A549 (cell line): ENCODE results near the gene TOE1. TPM values are rescaled to one million over a fixed set of nuclear protein-coding genes. Genes with fewer than 3 reads are reported as not detected.
"Not testable (repeated sequence)": the region's sequence is repeated elsewhere in the genome, so short reads cannot be mapped to it uniquely, and the experiment has no call there.

Source experiments
- ATAC-seq, 2 experiments: fragments of 200-7000 bp in 1 of 2; fragments of >200 bp in 1 of 2; cut with Nextera tagmentation in 1 of 2; cut with Tn5 transposase in 1 of 2; 3 replicates each; pipeline versions ENCODE4 v1.8.0 to v1.9.1; 2018 to 2020; ENCODE audit warnings: mild to moderate bottlenecking in 1 of 2, moderate library complexity in 1 of 2
- CTCF ChIA-PET: fragments of 300-600 bp; sonication (Branson Sonifier 250); formaldehyde crosslinking; extraction: SDS; loops from one replicate; lab custom pipeline; 2021; ENCODE audit warnings: antibody characterized with exemption, inconsistent platforms; lab: Yijun Ruan, JAX
- POLR2A ChIA-PET: fragments of 350-600 bp; formaldehyde crosslinking; extraction: SDS; loops from one replicate; lab custom pipeline; 2021; ENCODE audit warnings: antibody characterized with exemption, inconsistent platforms; lab: Yijun Ruan, JAX
- DNase-seq, 2 experiments: peaks; one replicate each; pipeline versions ENCODE4 v3.0.0 to v3.0.0-alpha.2; 2011 to 2016; ENCODE audit warnings: low read depth in 1 of 2, low spot score in 1 of 2
- FAIRE-seq: peaks from 2 replicates; lab custom pipeline; 2011; peaks lifted over from hg19 to GRCh38; lab: Jason Lieb, UNC
- H3K27ac ChIP-seq, 2 experiments: fragments of >200 bp; sonication (Bioruptor Twin); formaldehyde crosslinking; 3 replicates each; pipeline ENCODE4 v1.5.1; 2016 to 2017
- H3K4me1 ChIP-seq: fragments of >200 bp; sonication (Bioruptor Twin); formaldehyde crosslinking; 3 replicates; pipeline ENCODE4 v1.6.1; 2016
- H3K4me2 ChIP-seq: fragments of >200 bp; sonication (Bioruptor Twin); formaldehyde crosslinking; 3 replicates; pipeline ENCODE4 v1.6.1; 2016
- H3K4me3 ChIP-seq: fragments of >200 bp; sonication (Bioruptor Twin); formaldehyde crosslinking; 3 replicates; pipeline ENCODE4 v1.5.1; 2016
- H3K9me3 ChIP-seq: fragments of >200 bp; sonication (Bioruptor Twin); formaldehyde crosslinking; 3 replicates; pipeline ENCODE4 v1.6.1; 2016
- HOXA7 ChIP-seq: fragments of 250-450 bp; sonication (Bioruptor Pico); IDR thresholded peaks from 2 replicates; pipeline ENCODE4 v1.5.0; 2020; ENCODE audit warnings: mild to moderate bottlenecking, moderate library complexity
- PHF8 ChIP-seq: fragments of 200-600 bp; sonication (generic); IDR thresholded peaks from 2 replicates; pipeline ENCODE4 v1.6.1; 2016; ENCODE audit warnings: low read depth, mild to moderate bottlenecking, antibody characterized with exemption, moderate library complexity, borderline replicate concordance
- RFX5 ChIP-seq: fragments of 450-650 bp; IDR thresholded peaks from 2 replicates; pipeline ENCODE4 v1.7.1; 2014; ENCODE audit warnings: antibody characterized with exemption, mild to moderate bottlenecking, moderate library complexity
- TFCP2L1 ChIP-seq: fragments of 250-450 bp; sonication (Bioruptor Pico); IDR thresholded peaks from 2 replicates; pipeline ENCODE4 v1.5.0; 2021; ENCODE audit warnings: mild to moderate bottlenecking
- WGBS: methylation state at CpG from one replicate; pipeline ENCODE4 v1.1.6; 2017; ENCODE audit errors: missing lambda C conversion rate; 5-methylcytosine and 5-hydroxymethylcytosine counted together
- polyA plus RNA-seq, 4 experiments: library from polyadenylated mRNA; depleted of rRNA in 3 of 4; stranded (reverse); fragments of >200 nt; fragmentation: RNase III in 1 of 4; extraction: RNeasy Plus Mini Kit Qiagen cat#74134 plus additional on column Dnase treatment in 1 of 4; gene quantifications; 2 replicates in 3 of 4; 3 replicates in 1 of 4; pipeline ENCODE4 v1.2.3, GENCODE V29; 2011 to 2017
- TF ChIP-seq, protein P1 (sequence below): IDR thresholded peaks from 2 replicates; pipeline ENCODE4 v1.6.1; 2012
- TF ChIP-seq, protein P2 (sequence below): fragments of 250-450 bp; sonication (Bioruptor Pico); IDR thresholded peaks from 2 replicates; pipeline ENCODE4 v1.5.0; 2021; ENCODE audit warnings: mild to moderate bottlenecking, moderate library complexity, borderline replicate concordance
- TF ChIP-seq, protein P3 (sequence below): IDR thresholded peaks from 2 replicates; pipeline ENCODE4 v1.6.1; 2012

The TOE1 gene
- polyA plus RNA-seq, 2 of the 4 experiments (the other 2 are of a cell fraction), result 13.3 to 13.7 TPM

DNA sequence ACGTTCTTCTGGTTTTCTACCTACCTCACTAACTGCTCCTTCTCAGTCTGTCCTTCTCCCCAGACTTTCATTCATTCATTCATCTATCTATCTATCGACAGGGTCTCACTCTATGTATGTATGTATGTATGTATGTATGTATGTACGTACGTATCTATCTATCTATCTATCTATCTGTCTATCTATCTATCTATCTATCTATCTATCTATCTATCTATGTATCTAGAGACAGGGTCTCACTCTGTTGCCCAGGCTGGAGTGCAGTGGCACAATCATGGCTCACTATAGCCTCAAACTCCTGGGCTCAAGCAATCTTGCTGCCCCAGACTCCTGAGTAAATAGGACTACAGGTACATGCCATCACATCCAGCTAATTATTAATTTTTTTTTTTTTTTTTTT lies 44.2 kb downstream of the TOE1 start:
- CTCF ChIA-PET, result interaction anchor here (0.6 kb wide), 1 partner anchor 511 kb away, joined by 3 read pairs; no protein-coding TSS in a partner anchor
- H3K27ac ChIP-seq, H3K4me3 ChIP-seq, H3K4me1 ChIP-seq, ATAC-seq, FAIRE-seq, H3K4me2 ChIP-seq, POLR2A ChIA-PET, H3K9me3 ChIP-seq, DNase-seq: not testable (repeated sequence)
- WGBS, result 77% methylated on average over 4 of the region's 4 CpGs

DNA sequence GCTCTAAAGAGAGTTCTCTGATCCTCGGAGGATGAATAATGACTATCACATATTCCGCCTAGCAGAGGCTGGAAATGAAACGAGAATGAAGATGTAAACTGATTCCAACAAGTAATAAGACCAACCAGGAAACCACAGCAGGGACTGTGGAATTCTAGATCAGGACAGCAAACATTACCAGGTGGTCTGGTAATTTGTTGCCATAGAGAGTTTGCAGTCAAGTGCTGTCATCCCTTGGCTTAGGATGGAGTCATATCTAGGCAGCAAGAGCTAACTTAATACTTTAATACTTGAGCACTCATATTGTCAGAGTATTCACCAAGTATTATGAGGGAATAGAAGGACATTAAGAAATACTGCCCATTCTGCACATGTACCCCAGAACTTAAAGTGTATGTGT lies 45.3 kb downstream of the TOE1 start:
- ChIA-PET POLR2A (no interaction called here), CTCF (no interaction called here)
- DNase-seq (no peak), ATAC-seq (no peak), FAIRE-seq (no peak)
- H3K4me2 ChIP-seq, result no peak overlapping the region
- no peak overlapping the region for H3K27ac ChIP-seq
- H3K4me1 ChIP-seq, result no peaks in the 10 kb centered on the region
- WGBS, result 57% methylated on average over 3 of the region's 3 CpGs
- TF ChIP-seq, protein P1, sequence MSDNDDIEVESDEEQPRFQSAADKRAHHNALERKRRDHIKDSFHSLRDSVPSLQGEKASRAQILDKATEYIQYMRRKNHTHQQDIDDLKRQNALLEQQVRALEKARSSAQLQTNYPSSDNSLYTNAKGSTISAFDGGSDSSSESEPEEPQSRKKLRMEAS, result no peak
- TF ChIP-seq RFX5 (no peak), PHF8 (no peak)
- no peaks in the 10 kb centered on the region for H3K9me3 ChIP-seq
- H3K4me3 ChIP-seq, result no peak overlapping the region

DNA sequence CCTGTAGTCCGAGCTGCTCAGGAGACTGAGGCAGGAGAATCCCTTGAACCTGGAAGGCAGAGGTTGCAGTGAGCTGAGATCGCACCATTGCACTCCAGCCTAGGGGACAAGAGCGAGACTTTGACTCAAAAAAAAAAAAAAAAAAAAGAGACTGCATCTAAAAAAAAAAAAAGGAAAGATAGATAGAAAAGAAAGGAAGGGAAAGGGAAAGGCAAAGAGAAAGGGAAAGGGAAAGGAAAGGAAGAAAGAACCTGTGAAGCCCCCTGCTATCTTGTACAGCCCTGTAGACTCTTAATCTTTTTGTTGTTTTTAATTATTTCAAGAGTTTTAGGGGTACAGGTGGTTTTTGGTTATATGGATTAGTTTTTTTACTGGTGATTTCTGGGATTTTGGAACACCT lies 46.2 kb downstream of the TOE1 start:
- Histone ChIP-seq H3K27ac (no peak overlapping the region), H3K4me3 (no peak overlapping the region), H3K4me1 (no peaks in the 10 kb centered on the region), H3K4me2 (no peak overlapping the region), H3K9me3 (no peaks in the 10 kb centered on the region)
- ChIA-PET POLR2A (no interaction called here), CTCF (no interaction called here)
- no peak for TF ChIP-seq TFCP2L1 (CRISPR knock-in tag)
- no peak for TF ChIP-seq RFX5
- TF ChIP-seq, protein P2, sequence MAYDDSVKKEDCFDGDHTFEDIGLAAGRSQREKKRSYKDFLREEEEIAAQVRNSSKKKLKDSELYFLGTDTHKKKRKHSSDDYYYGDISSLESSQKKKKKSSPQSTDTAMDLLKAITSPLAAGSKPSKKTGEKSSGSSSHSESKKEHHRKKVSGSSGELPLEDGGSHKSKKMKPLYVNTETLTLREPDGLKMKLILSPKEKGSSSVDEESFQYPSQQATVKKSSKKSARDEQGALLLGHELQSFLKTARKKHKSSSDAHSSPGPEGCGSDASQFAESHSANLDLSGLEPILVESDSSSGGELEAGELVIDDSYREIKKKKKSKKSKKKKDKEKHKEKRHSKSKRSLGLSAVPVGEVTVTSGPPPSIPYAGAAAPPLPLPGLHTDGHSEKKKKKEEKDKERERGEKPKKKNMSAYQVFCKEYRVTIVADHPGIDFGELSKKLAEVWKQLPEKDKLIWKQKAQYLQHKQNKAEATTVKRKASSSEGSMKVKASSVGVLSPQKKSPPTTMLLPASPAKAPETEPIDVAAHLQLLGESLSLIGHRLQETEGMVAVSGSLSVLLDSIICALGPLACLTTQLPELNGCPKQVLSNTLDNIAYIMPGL (CRISPR knock-in tag), result no peak
- TF ChIP-seq, protein P3, sequence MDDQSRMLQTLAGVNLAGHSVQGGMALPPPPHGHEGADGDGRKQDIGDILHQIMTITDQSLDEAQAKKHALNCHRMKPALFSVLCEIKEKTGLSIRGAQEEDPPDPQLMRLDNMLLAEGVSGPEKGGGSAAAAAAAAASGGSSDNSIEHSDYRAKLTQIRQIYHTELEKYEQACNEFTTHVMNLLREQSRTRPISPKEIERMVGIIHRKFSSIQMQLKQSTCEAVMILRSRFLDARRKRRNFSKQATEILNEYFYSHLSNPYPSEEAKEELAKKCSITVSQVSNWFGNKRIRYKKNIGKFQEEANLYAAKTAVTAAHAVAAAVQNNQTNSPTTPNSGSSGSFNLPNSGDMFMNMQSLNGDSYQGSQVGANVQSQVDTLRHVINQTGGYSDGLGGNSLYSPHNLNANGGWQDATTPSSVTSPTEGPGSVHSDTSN, result no peak
- no peak for TF ChIP-seq HOXA7 (CRISPR knock-in tag)
- no peak for TF ChIP-seq PHF8
- DNase-seq (no peak), ATAC-seq (no peak), FAIRE-seq (no peak)
- 49% methylated on average over 3 of the region's 3 CpGs for WGBS

Other genes starting within 250 kb of the TOE1 start
- gene ZSWIM5, start 133.6 kb upstream of the TOE1 start, polyA plus RNA-seq (2011; rRNA removed), result 1.3 and 2.0 TPM in 2 replicates
- gene ZSWIM5, start 133.6 kb upstream of the TOE1 start, polyA plus RNA-seq (2017; fragmentation: RNase III; extraction: RNeasy Plus Mini Kit Qiagen cat#74134 plus additional on column Dnase treatment), result 0.39 to 0.52 TPM (median 0.49 TPM) in 3 replicates
- 0.80 and 0.91 TPM in 2 replicates for gene HPDL, start 13.3 kb upstream of the TOE1 start, polyA plus RNA-seq (2011; rRNA removed)
- 2.8 to 3.8 TPM (median 2.8 TPM) in 3 replicates for gene HPDL, start 13.3 kb upstream of the TOE1 start, polyA plus RNA-seq (2017; fragmentation: RNase III; extraction: RNeasy Plus Mini Kit Qiagen cat#74134 plus additional on column Dnase treatment)
- 9.0 and 9.4 TPM in 2 replicates for gene MUTYH, start 270 bp downstream of the TOE1 start, polyA plus RNA-seq (2011; rRNA removed)
- 12.4 to 15.2 TPM (median 12.6 TPM) in 3 replicates for gene MUTYH, start 270 bp downstream of the TOE1 start, polyA plus RNA-seq (2017; fragmentation: RNase III; extraction: RNeasy Plus Mini Kit Qiagen cat#74134 plus additional on column Dnase treatment)
- 0.48 and 0.58 TPM in 2 replicates for gene TESK2, start 151.0 kb downstream of the TOE1 start, polyA plus RNA-seq (2011; rRNA removed)
- 0.22 to 0.28 TPM (median 0.26 TPM) in 3 replicates for gene TESK2, start 151.0 kb downstream of the TOE1 start, polyA plus RNA-seq (2017; fragmentation: RNase III; extraction: RNeasy Plus Mini Kit Qiagen cat#74134 plus additional on column Dnase treatment)
- 4.0 and 5.3 TPM in 2 replicates for gene CCDC163, start 159.9 kb downstream of the TOE1 start, polyA plus RNA-seq (2011; rRNA removed)
- 1.8 to 2.6 TPM (median 2.4 TPM) in 3 replicates for gene CCDC163, start 159.9 kb downstream of the TOE1 start, polyA plus RNA-seq (2017; fragmentation: RNase III; extraction: RNeasy Plus Mini Kit Qiagen cat#74134 plus additional on column Dnase treatment)
- gene MMACHC, start 160.1 kb downstream of the TOE1 start, polyA plus RNA-seq (2011; rRNA removed), result 2.3 and 2.7 TPM in 2 replicates
- gene MMACHC, start 160.1 kb downstream of the TOE1 start, polyA plus RNA-seq (2017; fragmentation: RNase III; extraction: RNeasy Plus Mini Kit Qiagen cat#74134 plus additional on column Dnase treatment), result 3.0 to 4.0 TPM (median 3.6 TPM) in 3 replicates
- 2,329 and 2,391 TPM in 2 replicates for gene PRDX1, start 181.7 kb downstream of the TOE1 start, polyA plus RNA-seq (2011; rRNA removed)
- gene PRDX1, start 181.7 kb downstream of the TOE1 start, polyA plus RNA-seq (2017; fragmentation: RNase III; extraction: RNeasy Plus Mini Kit Qiagen cat#74134 plus additional on column Dnase treatment), result 2,513 to 2,709 TPM (median 2,555 TPM) in 3 replicates
- 110 and 139 TPM in 2 replicates for gene AKR1A1, start 210.7 kb downstream of the TOE1 start, polyA plus RNA-seq (2011; rRNA removed)
- 77.3 to 92.8 TPM (median 89.0 TPM) in 3 replicates for gene AKR1A1, start 210.7 kb downstream of the TOE1 start, polyA plus RNA-seq (2017; fragmentation: RNase III; extraction: RNeasy Plus Mini Kit Qiagen cat#74134 plus additional on column Dnase treatment)
- gene NASP, start 243.9 kb downstream of the TOE1 start, polyA plus RNA-seq (2011; rRNA removed), result 101 and 139 TPM in 2 replicates
- gene NASP, start 243.9 kb downstream of the TOE1 start, polyA plus RNA-seq (2017; fragmentation: RNase III; extraction: RNeasy Plus Mini Kit Qiagen cat#74134 plus additional on column Dnase treatment), result 262 to 273 TPM (median 272 TPM) in 3 replicates